Liver (tissue), 9 donors: Measurements from ENCODE around the gene ABCG8. TPM values are rescaled to one million over a fixed set of nuclear protein-coding genes. Genes with fewer than 3 reads are reported as not detected.

Experiments used
- DNase-seq: peaks from one replicate; pipeline ENCODE4 v3.0.0-alpha.2; 2017; ENCODE audit warnings: low spot score
- H3K27ac ChIP-seq, 2 donors: one replicate each; pipeline ENCODE4 v1.7.0; 2013; ENCODE audit warnings: inconsistent platforms in 2 of 2, low read length in 2 of 2, control low read depth in 1 of 2, low read depth in 1 of 2, mild to moderate bottlenecking in 1 of 2
- H3K27me3 ChIP-seq, 4 donors: one replicate each; pipeline versions ENCODE4 v1.6.1 to v1.7.0; 2013; ENCODE audit warnings: low read length in 3 of 4, inconsistent platforms in 1 of 4, mild to moderate bottlenecking in 1 of 4, moderate library complexity in 1 of 4; ENCODE audit not compliant: control insufficient read depth in 4 of 4, insufficient read depth in 4 of 4
- H3K36me3 ChIP-seq, 4 donors: one replicate each; pipeline versions ENCODE4 v1.6.1 to v1.7.0; 2013; ENCODE audit warnings: low read length in 3 of 4, mild to moderate bottlenecking in 3 of 4, low read depth in 1 of 4, moderate library complexity in 1 of 4; ENCODE audit not compliant: control insufficient read depth in 4 of 4, insufficient read depth in 3 of 4
- H3K4me1 ChIP-seq, 4 donors: one replicate each; pipeline versions ENCODE4 v1.6.1 to v1.7.0; 2013; ENCODE audit warnings: low read length in 3 of 4, mild to moderate bottlenecking in 3 of 4, moderate library complexity in 1 of 4; ENCODE audit not compliant: control insufficient read depth in 4 of 4, insufficient read depth in 4 of 4
- H3K4me3 ChIP-seq, 3 donors: one replicate each; pipeline versions ENCODE4 v1.6.1 to v1.7.0; 2013; ENCODE audit warnings: low read length in 3 of 3, control low read depth in 1 of 3, low read depth in 1 of 3, mild to moderate bottlenecking in 1 of 3
- H3K9ac ChIP-seq, 2 donors: one replicate each; pipeline ENCODE4 v1.7.0; 2013; ENCODE audit warnings: low read length in 2 of 2, mild to moderate bottlenecking in 2 of 2, moderate library complexity in 2 of 2, control low read depth in 1 of 2, low read depth in 1 of 2
- H3K9me3 ChIP-seq, 4 donors: one replicate each; pipeline versions ENCODE4 v1.6.1 to v1.7.0; 2013; ENCODE audit warnings: low read length in 3 of 4; ENCODE audit not compliant: control insufficient read depth in 4 of 4
- ATF3 ChIP-seq: IDR thresholded peaks from 2 replicates; pipeline ENCODE4 v1.6.1; 2016; ENCODE audit warnings: antibody characterized with exemption
- CTCF ChIP-seq: fragments of 150-350 bp; IDR thresholded peaks from 2 replicates; pipeline ENCODE4 v1.5.1; 2017; ENCODE audit warnings: improper control_type of control experiment, low read depth, low read length; ENCODE audit not compliant: missing input control
- EGR1 ChIP-seq, 2 donors: IDR thresholded peaks; 2 replicates each; pipeline ENCODE4 v1.6.1; 2016 to 2018; ENCODE audit warnings: antibody characterized with exemption in 2 of 2, low read depth in 2 of 2
- FOXA1 ChIP-seq: IDR thresholded peaks from 2 replicates; pipeline ENCODE4 v1.6.1; 2016; ENCODE audit warnings: antibody characterized with exemption
- FOXA2 ChIP-seq: IDR thresholded peaks from 2 replicates; pipeline ENCODE4 v1.6.1; 2016; ENCODE audit warnings: antibody characterized with exemption
- GABPA ChIP-seq, 2 donors: IDR thresholded peaks in 1 of 2; conservative IDR thresholded peaks in 1 of 2; 2 replicates each; pipeline ENCODE4 v1.6.1; 2016; ENCODE audit warnings: antibody characterized with exemption in 2 of 2, mild to moderate bottlenecking in 1 of 2, moderate library complexity in 1 of 2
- HNF4A ChIP-seq, 2 donors: conservative IDR thresholded peaks; 2 replicates each; pipeline ENCODE4 v1.6.1; 2016; ENCODE audit warnings: antibody characterized with exemption in 2 of 2, mild to moderate bottlenecking in 2 of 2
- HNF4G ChIP-seq: IDR thresholded peaks from 2 replicates; pipeline ENCODE4 v1.6.1; 2016; ENCODE audit warnings: antibody characterized with exemption
- JUND ChIP-seq, 2 donors: IDR thresholded peaks; 2 replicates each; pipeline ENCODE4 v1.6.1; 2016; ENCODE audit warnings: antibody characterized with exemption in 2 of 2
- MAX ChIP-seq: IDR thresholded peaks from 2 replicates; pipeline ENCODE4 v1.6.1; 2016; ENCODE audit warnings: antibody characterized with exemption
- NR2F2 ChIP-seq: IDR thresholded peaks from 2 replicates; pipeline ENCODE4 v1.6.1; 2016; ENCODE audit warnings: antibody characterized with exemption
- RAD21 ChIP-seq, 2 donors: IDR thresholded peaks; 2 replicates each; pipeline ENCODE4 v1.6.1; 2016; ENCODE audit warnings: antibody characterized with exemption in 2 of 2, mild to moderate bottlenecking in 2 of 2
- REST ChIP-seq: IDR thresholded peaks from 2 replicates; pipeline ENCODE4 v1.6.1; 2016; ENCODE audit warnings: antibody characterized with exemption, mild to moderate bottlenecking
- RXRA ChIP-seq, 2 donors: IDR thresholded peaks; 2 replicates each; pipeline ENCODE4 v1.6.1; 2017 to 2018; ENCODE audit warnings: antibody characterized with exemption in 2 of 2, mild to moderate bottlenecking in 1 of 2
- SP1 ChIP-seq: IDR thresholded peaks from 2 replicates; pipeline ENCODE4 v1.6.1; 2018; ENCODE audit warnings: antibody characterized with exemption, mild to moderate bottlenecking
- TAF1 ChIP-seq: conservative IDR thresholded peaks from 2 replicates; pipeline ENCODE4 v1.6.1; 2016; ENCODE audit warnings: antibody characterized with exemption, mild to moderate bottlenecking
- YY1 ChIP-seq: IDR thresholded peaks from 2 replicates; pipeline ENCODE4 v1.6.1; 2016; ENCODE audit warnings: antibody characterized with exemption, mild to moderate bottlenecking
- ZBTB33 ChIP-seq: IDR thresholded peaks from 2 replicates; pipeline ENCODE4 v1.6.1; 2016; ENCODE audit warnings: antibody characterized with exemption
- WGBS: extraction: QIAGEN DNeasy Blood & Tissue Kit; methylation state at CpG from one replicate; pipeline ENCODE4 v1.1.7; 2013; 5-methylcytosine and 5-hydroxymethylcytosine counted together
- polyA plus RNA-seq, 2 donors: library from polyadenylated mRNA; stranded (reverse) in 1 of 2; unstranded in 1 of 2; fragments of 200-250 nt in 1 of 2; fragments of >200 nt in 1 of 2; fragmentation: Nextera tagmentation in 1 of 2; extraction: Ambion mirVana in 1 of 2; gene quantifications; one replicate each; pipeline versions ENCODE4 v1.2.1 to v1.2.3, GENCODE V29; 2013 to 2015
- total RNA-seq, 2 donors: library from RNA; depleted of rRNA; stranded (reverse); fragments of >200 nt; gene quantifications; one replicate each; pipeline ENCODE4 v1.2.3, GENCODE V29; 2014
- donor health status: healthy.
- donor health status: healthy.
- donor health status: healthy.
- donor health status: healthy.
- donor health status: healthy.

ABCG8 gene
- total and polyA plus RNA-seq, 4 donors, result 16.8 to 81.2 (median 37.5) TPM

GRCh38 chr2:43889416-43889815 lies 50.6 kb downstream of the ABCG8 start:
- H3K9me3 ChIP-seq, result no peaks in the 10 kb centered on the region
- H3K27me3 ChIP-seq, result no peaks in the 10 kb centered on the region
- peaks cover 0 to 9% (median 5%) of the 10 kb centered on the region in 4 donors for H3K4me1 ChIP-seq
- no peak for DNase-seq
- no peak overlapping the region for H3K27ac ChIP-seq
- no peak overlapping the region for H3K4me3 ChIP-seq
- 98% methylated on average over 4 of the region's 4 CpGs for WGBS
- TF ChIP-seq RAD21 (IDR thresholded peaks at IDR 0.05) (no peak), SP1 (no peak), CTCF (no peak), MAX (no peak), FOXA1 (no peak), GABPA (IDR thresholded peaks at IDR 0.05 in 1 of 2, conservative IDR thresholded peaks at IDR 0.05 in 1 of 2) (no peak), JUND (IDR thresholded peaks at IDR 0.05) (no peak), NR2F2 (no peak), REST (no peak), FOXA2 (no peak), YY1 (no peak), RXRA (IDR thresholded peaks at IDR 0.05) (no peak), TAF1 (no peak), ZBTB33 (no peak), HNF4G (no peak), EGR1 (IDR thresholded peaks at IDR 0.05; ENCODE audit: low read depth in 2 of 2) (no peak), ATF3 (no peak), HNF4A (conservative IDR thresholded peaks at IDR 0.05) (no peak)
- H3K36me3 ChIP-seq, result peaks cover 2 to 52% (median 33%) of the 10 kb centered on the region in 4 donors
- H3K9ac ChIP-seq, result no peak overlapping the region
